ENCODE results near the gene UBE2K. TPM values are rescaled to one million over a fixed set of nuclear protein-coding genes. Genes with fewer than 3 reads are reported as not detected.

The UBE2K gene
- total RNA-seq, 1 experiment from 2014 or later: 126 TPM

- ATAC-seq: peak; percentile 47
Observed at GRCh38 chr4:39814403-39815185, 116.7 kb downstream of the UBE2K start.

DNA sequence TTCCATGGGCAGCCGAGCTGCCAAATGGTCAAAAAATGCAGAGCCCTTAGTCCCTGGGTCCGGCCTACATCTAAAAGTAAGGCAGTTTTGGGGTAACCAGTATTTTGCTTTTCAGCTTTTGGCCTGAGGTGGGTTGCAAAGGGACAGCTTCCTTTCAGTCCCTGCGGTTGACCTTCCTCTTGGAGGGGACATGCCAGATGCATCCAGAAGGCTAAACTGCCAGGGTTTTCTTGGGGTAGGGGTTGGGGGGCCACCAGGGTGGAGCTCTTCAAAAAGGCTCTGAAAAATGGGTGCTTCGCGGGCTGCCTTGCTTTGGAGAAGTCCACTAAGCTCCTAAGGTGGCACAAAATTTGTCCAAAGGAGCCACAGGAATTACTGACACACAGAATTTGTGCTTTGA lies 120.7 kb downstream of the UBE2K start:
- Histone ChIP-seq H3K9me3 (ENCODE audit: control insufficient read depth in 1 of 2, insufficient read depth in 1 of 2, low read depth in 1 of 2, low read length in 2 of 2) (peaks cover 0 to 3% of the 10 kb centered on the region in 2 experiments; a peak in 1 of 4 replicates), H3K4me1 (ENCODE audit: control insufficient read depth in 1 of 2, insufficient read depth in 2 of 2, low read length in 2 of 2) (peaks cover 21 to 32% of the 10 kb centered on the region in 2 experiments), H3K27me3 (ENCODE audit: insufficient read depth, low read length) (no peaks in the 10 kb centered on the region), H3K79me2 (ENCODE audit: insufficient read depth, low read length) (no peaks in the 10 kb centered on the region), H4K20me1 (ENCODE audit: insufficient read depth) (no peaks in the 10 kb centered on the region), H3K9ac (ENCODE audit: low read length) (no peak overlapping the region), H3K4me2 (ENCODE audit: low read length) (no peak overlapping the region), H2AFZ (ENCODE audit: low read depth, low read length, poor library complexity, severe bottlenecking) (no peak overlapping the region), H3K27ac (ENCODE audit: low read depth, low read length) (no peak overlapping the region), H3K4me3 (replicated peaks in 1 of 2; ENCODE audit: low read depth in 1 of 2, low read length in 2 of 2) (no peak overlapping the region), H3K9me2 (ENCODE audit: insufficient read depth) (no peaks in the 10 kb centered on the region), H3K36me3 (ENCODE audit: control insufficient read depth in 1 of 2, insufficient read depth in 2 of 2, low read length in 2 of 2) (no peaks in the 10 kb centered on the region)
- ChIA-PET POLR2A (no interaction called here), CTCF (no interaction called here), RAD21 (ENCODE audit: low non-redundant PET in 1 of 2, low total read pairs in 2 of 2, uncharacterized antibody in 2 of 2, unreplicated experiment in 2 of 2) (no interaction called here)
- no TSS peak for BruUV-seq (replicated peaks)
- DNase-seq (ENCODE audit: low read depth, low spot score) (no peak), ATAC-seq (no peak)
- intact Hi-C loops (cut with micrococcal nuclease): loop anchor here (5.0 kb wide), 1 partner anchor 499 kb away; no protein-coding TSS in a partner anchor
- TF ChIP-seq SRF (IDR thresholded peaks at IDR 0.05; ENCODE audit: low read depth) (no peak), EZH2phosphoT487 (IDR thresholded peaks at IDR 0.05; ENCODE audit: borderline replicate concordance) (no peak), SIN3A (IDR thresholded peaks at IDR 0.05; ENCODE audit: low read depth) (no peak), CEBPB (IDR thresholded peaks at IDR 0.05; ENCODE audit: low read depth) (no peak), ZFX (IDR thresholded peaks at IDR 0.05) (no peak), RAD21 (IDR thresholded peaks at IDR 0.05; ENCODE audit: low read depth) (no peak), ZBTB33 (IDR thresholded peaks at IDR 0.05; ENCODE audit: extremely low read depth, insufficient replicate concordance, low read length) (no peak), EGR1 (IDR thresholded peaks at IDR 0.05; ENCODE audit: low read depth) (no peak), POLR2AphosphoS5 (IDR thresholded peaks at IDR 0.05; ENCODE audit: low read depth, low read length) (no peak), YY1 (IDR thresholded peaks at IDR 0.05; ENCODE audit: extremely low read depth, insufficient replicate concordance, low read depth, low read length) (no peak)
- TF ChIP-seq, protein P1, sequence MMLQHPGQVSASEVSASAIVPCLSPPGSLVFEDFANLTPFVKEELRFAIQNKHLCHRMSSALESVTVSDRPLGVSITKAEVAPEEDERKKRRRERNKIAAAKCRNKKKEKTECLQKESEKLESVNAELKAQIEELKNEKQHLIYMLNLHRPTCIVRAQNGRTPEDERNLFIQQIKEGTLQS (IDR thresholded peaks at IDR 0.05): no peak
- TF ChIP-seq, protein P2, sequence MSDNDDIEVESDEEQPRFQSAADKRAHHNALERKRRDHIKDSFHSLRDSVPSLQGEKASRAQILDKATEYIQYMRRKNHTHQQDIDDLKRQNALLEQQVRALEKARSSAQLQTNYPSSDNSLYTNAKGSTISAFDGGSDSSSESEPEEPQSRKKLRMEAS (IDR thresholded peaks at IDR 0.05): no peak
- TF ChIP-seq, protein P3, sequence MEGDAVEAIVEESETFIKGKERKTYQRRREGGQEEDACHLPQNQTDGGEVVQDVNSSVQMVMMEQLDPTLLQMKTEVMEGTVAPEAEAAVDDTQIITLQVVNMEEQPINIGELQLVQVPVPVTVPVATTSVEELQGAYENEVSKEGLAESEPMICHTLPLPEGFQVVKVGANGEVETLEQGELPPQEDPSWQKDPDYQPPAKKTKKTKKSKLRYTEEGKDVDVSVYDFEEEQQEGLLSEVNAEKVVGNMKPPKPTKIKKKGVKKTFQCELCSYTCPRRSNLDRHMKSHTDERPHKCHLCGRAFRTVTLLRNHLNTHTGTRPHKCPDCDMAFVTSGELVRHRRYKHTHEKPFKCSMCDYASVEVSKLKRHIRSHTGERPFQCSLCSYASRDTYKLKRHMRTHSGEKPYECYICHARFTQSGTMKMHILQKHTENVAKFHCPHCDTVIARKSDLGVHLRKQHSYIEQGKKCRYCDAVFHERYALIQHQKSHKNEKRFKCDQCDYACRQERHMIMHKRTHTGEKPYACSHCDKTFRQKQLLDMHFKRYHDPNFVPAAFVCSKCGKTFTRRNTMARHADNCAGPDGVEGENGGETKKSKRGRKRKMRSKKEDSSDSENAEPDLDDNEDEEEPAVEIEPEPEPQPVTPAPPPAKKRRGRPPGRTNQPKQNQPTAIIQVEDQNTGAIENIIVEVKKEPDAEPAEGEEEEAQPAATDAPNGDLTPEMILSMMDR (IDR thresholded peaks at IDR 0.05 in 2 of 3, conservative IDR thresholded peaks at IDR 0.05 in 1 of 3; ENCODE audit: borderline replicate concordance in 1 of 3, insufficient read depth in 1 of 3, low read depth in 2 of 3, low read length in 2 of 3): no peak

More at GRCh38 chr4:39814403-39815185, 116.7 kb downstream of the UBE2K start:
- peak overlapping the region; percentile 61 for H3K9ac ChIP-seq (ENCODE audit: low read length)
- peak overlapping the region; percentile 6 to 52 for H3K4me3 ChIP-seq (replicated peaks in 1 of 2; ENCODE audit: low read depth in 1 of 2, low read length in 2 of 2)
- H3K4me1 ChIP-seq (ENCODE audit: control insufficient read depth in 1 of 2, insufficient read depth in 2 of 2, low read length in 2 of 2): peaks cover 21 to 32% of the 10 kb centered on the region in 2 experiments
- peak; percentile 50 for DNase-seq (ENCODE audit: low read depth, low spot score)
- POLR2A ChIA-PET: interaction anchor here (0.6 kb wide), 1 partner anchor 82 kb away, joined by 3 read pairs; no protein-coding TSS in a partner anchor
- CTCF ChIA-PET: no interaction called here
- BruUV-seq (replicated peaks): no TSS peak
- intact Hi-C loops (cut with micrococcal nuclease): loop anchor here (5.0 kb wide), 1 partner anchor 503 kb away; no protein-coding TSS in a partner anchor
- H3K9me3 ChIP-seq (ENCODE audit: control insufficient read depth in 1 of 2, insufficient read depth in 1 of 2, low read depth in 1 of 2, low read length in 2 of 2): peaks cover 0 to 3% of the 10 kb centered on the region in 2 experiments; a peak in 1 of 4 replicates
- 0 out of 2 replicates have a peak, but pooled peaks have one; percentile 8 for TF ChIP-seq CBX3 (IDR thresholded peaks at IDR 0.05; ENCODE audit: low read depth)
- no peak; the same call in 1 of the 2 replicates for TF ChIP-seq EGR1 (IDR thresholded peaks at IDR 0.05; ENCODE audit: low read depth)
- no peaks in the 10 kb centered on the region for H4K20me1 ChIP-seq (ENCODE audit: insufficient read depth)
- H2AFZ ChIP-seq (ENCODE audit: low read depth, low read length, poor library complexity, severe bottlenecking): no peak overlapping the region
- H3K27ac ChIP-seq (ENCODE audit: low read depth, low read length): peak overlapping the region; percentile 79
- H3K36me3 ChIP-seq (ENCODE audit: control insufficient read depth in 1 of 2, insufficient read depth in 2 of 2, low read length in 2 of 2): no peaks in the 10 kb centered on the region
- no peaks in the 10 kb centered on the region for H3K9me2 ChIP-seq (ENCODE audit: insufficient read depth)
- RAD21 ChIA-PET (ENCODE audit: low non-redundant PET in 1 of 2, low total read pairs in 2 of 2, uncharacterized antibody in 2 of 2, unreplicated experiment in 2 of 2): no interaction called here
- no peaks in the 10 kb centered on the region for H3K27me3 ChIP-seq (ENCODE audit: insufficient read depth, low read length)
- H3K79me2 ChIP-seq (ENCODE audit: insufficient read depth, low read length): no peaks in the 10 kb centered on the region
- peak overlapping the region; percentile 82 for H3K4me2 ChIP-seq (ENCODE audit: low read length)
